CD4-positive, alpha-beta memory T cell (primary cell): Measurements from ENCODE around the gene PDCL3. TPM values are rescaled to one million over a fixed set of nuclear protein-coding genes. Genes with fewer than 3 reads are reported as not detected.

ENCODE experiments used
- CTCF ChIA-PET: fragments of 350-600 bp; sonication (Branson Sonifier 250); formaldehyde crosslinking; loops from one replicate; lab custom pipeline; 2021; ENCODE audit warnings: inconsistent platforms; ENCODE audit not compliant: partially characterized antibody; lab: Charles Lee
- POLR2A ChIA-PET: fragments of 350-600 bp; sonication (Branson Sonifier 250); formaldehyde crosslinking; loops from one replicate; lab custom pipeline; 2021; ENCODE audit not compliant: partially characterized antibody; lab: Charles Lee
- DNase-seq, 5 donors: peaks; one replicate each; pipeline versions ENCODE4 v3.0.0 to v3.0.0-alpha.2; 2020 to 2022; ENCODE audit warnings: mixed read lengths in 1 of 5
- H3K27ac ChIP-seq: one replicate; pipeline ENCODE4 v1.7.0; 2013; ENCODE audit warnings: low read depth, low read length
- H3K27me3 ChIP-seq: 2 replicates; pipeline ENCODE4 v1.7.0; 2013; ENCODE audit warnings: mild to moderate bottlenecking, low read length, moderate library complexity; ENCODE audit not compliant: insufficient read depth
- H3K36me3 ChIP-seq: 2 replicates; pipeline ENCODE4 v1.7.0; 2013; ENCODE audit warnings: mild to moderate bottlenecking, low read length, moderate library complexity; ENCODE audit not compliant: insufficient read depth
- H3K4me1 ChIP-seq: 2 replicates; pipeline ENCODE4 v1.7.0; 2013; ENCODE audit warnings: mild to moderate bottlenecking, low read length, moderate library complexity; ENCODE audit not compliant: insufficient read depth
- H3K4me3 ChIP-seq, 2 donors: one replicate each; pipeline ENCODE4 v1.7.0; 2013; ENCODE audit warnings: low read length in 2 of 2, mild to moderate bottlenecking in 1 of 2
- H3K9me3 ChIP-seq, 2 donors: one replicate each; pipeline ENCODE4 v1.7.0; 2013; ENCODE audit warnings: low read length in 2 of 2, control low read depth in 1 of 2; ENCODE audit not compliant: control insufficient read depth in 1 of 2
- H3K27ac Mint-ChIP-seq, 7 donors: one replicate each; pipeline ENCODE4 v1.8.0; 2020 to 2021; ENCODE audit warnings: mixed read lengths in 7 of 7, mild to moderate bottlenecking in 6 of 7, inconsistent platforms in 3 of 7, moderate library complexity in 3 of 7
- H3K27me3 Mint-ChIP-seq, 2 donors: one replicate each; pipeline ENCODE4 v1.8.0; 2020 to 2021; ENCODE audit warnings: mixed read lengths in 2 of 2
- H3K36me3 Mint-ChIP-seq, 2 donors: one replicate each; pipeline ENCODE4 v1.8.0; 2020 to 2021; ENCODE audit warnings: mixed read lengths in 2 of 2, inconsistent platforms in 1 of 2, mild to moderate bottlenecking in 1 of 2
- H3K4me1 Mint-ChIP-seq, 4 donors: one replicate each; pipeline ENCODE4 v1.8.0; 2020 to 2021; ENCODE audit warnings: mixed read lengths in 4 of 4, mild to moderate bottlenecking in 1 of 4
- H3K4me3 Mint-ChIP-seq, 8 donors: one replicate each; pipeline ENCODE4 v1.8.0; 2020 to 2021; ENCODE audit warnings: mixed read lengths in 8 of 8, mild to moderate bottlenecking in 7 of 8, moderate library complexity in 6 of 8, inconsistent platforms in 3 of 8
- H3K9me3 Mint-ChIP-seq, 8 donors: one replicate each; pipeline ENCODE4 v1.8.0; 2020 to 2021; ENCODE audit warnings: mixed read lengths in 8 of 8, mild to moderate bottlenecking in 5 of 8, inconsistent platforms in 3 of 8, moderate library complexity in 1 of 8
- intact Hi-C: fragments of 100-400 bp; cut with micrococcal nuclease; formaldehyde crosslinking; loops from one replicate; pipeline ENCODE4 v1.15.1; 2023
- polyA plus RNA-seq, 2 donors: library from polyadenylated mRNA; unstranded; fragments of 300-500 nt; fragmentation: Illumina TruSeq; gene quantifications; one replicate each; pipeline ENCODE4 v1.2.3, GENCODE V29; 2021
- total RNA-seq, 2 experiments: library from RNA; stranded (reverse); gene quantifications; one replicate each; pipeline ENCODE4 v1.2.3, GENCODE V29; 2021

The PDCL3 gene
- total and polyA plus RNA-seq, 4 experiments from 2014 or later = 16.6 to 73.6 (median 37.3) TPM

DNA sequence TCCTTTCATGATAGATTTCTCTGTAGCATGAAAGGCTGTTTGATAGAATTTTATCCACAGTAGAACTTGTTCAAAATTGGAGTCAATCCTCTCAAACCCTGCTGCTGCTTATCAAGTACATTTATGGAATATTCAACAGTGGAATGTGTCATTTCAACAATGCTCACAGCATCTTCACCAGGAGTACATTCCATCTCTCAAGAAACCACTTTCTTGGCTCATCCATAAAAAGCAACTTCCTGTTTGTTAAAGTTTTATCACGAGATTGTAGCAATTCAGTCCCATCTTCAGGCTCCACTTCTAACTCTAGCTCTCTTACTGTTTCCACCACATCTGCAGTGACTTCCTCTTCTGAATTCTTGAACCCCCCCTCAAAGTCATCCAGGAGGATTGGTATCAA lies 29.4 kb downstream of the PDCL3 start:
- Histone ChIP-seq H3K27ac (no peak overlapping the region), H3K4me1 (peaks cover 19% of the 10 kb centered on the region), H3K27me3 (no peaks in the 10 kb centered on the region), H3K36me3 (no peaks in the 10 kb centered on the region), H3K9me3 (no peaks in the 10 kb centered on the region), H3K4me3 (no peak overlapping the region)
- no peaks in the 10 kb centered on the region for H3K36me3 Mint-ChIP-seq
- peak overlapping the region in 2 of 7 donors; percentile 8 to 74 for H3K27ac Mint-ChIP-seq
- DNase-seq = no peak
- H3K9me3 Mint-ChIP-seq = no peaks in the 10 kb centered on the region
- CTCF ChIA-PET = interaction anchor here (0.8 to 7.7 kb wide), 4 partner anchors 11 to 29 kb away, joined by 3 to 60 read pairs (median 18); partner anchors contain the start of gene PDCL3
- H3K4me3 Mint-ChIP-seq = no peak overlapping the region
- intact Hi-C loops = loop anchor here (10.0 kb wide), 1 partner anchor 327 kb away; no protein-coding TSS in a partner anchor
- peaks cover 17 to 28% (median 20%) of the 10 kb centered on the region in 4 donors for H3K4me1 Mint-ChIP-seq
- POLR2A ChIA-PET = interaction anchor here (0.8 kb wide), 1 partner anchor 12 kb away, joined by 3 read pairs; no protein-coding TSS in a partner anchor
- no peaks in the 10 kb centered on the region for H3K27me3 Mint-ChIP-seq

GRCh38 chr2:100596465-100596864 lies 33.7 kb downstream of the PDCL3 start:
- Histone ChIP-seq H3K4me3 (no peak overlapping the region), H3K27ac (no peak overlapping the region), H3K4me1 (peaks cover 8% of the 10 kb centered on the region), H3K27me3 (no peaks in the 10 kb centered on the region), H3K36me3 (no peaks in the 10 kb centered on the region), H3K9me3 (no peaks in the 10 kb centered on the region)
- peaks cover 13 to 16% (median 14%) of the 10 kb centered on the region in 4 donors for H3K4me1 Mint-ChIP-seq
- intact Hi-C loops = loop anchor here (10.0 kb wide), 1 partner anchor 332 kb away; no protein-coding TSS in a partner anchor
- no peaks in the 10 kb centered on the region for H3K36me3 Mint-ChIP-seq
- H3K4me3 Mint-ChIP-seq = no peak overlapping the region
- ChIA-PET POLR2A (no interaction called here), CTCF (interaction anchor here (0.8 to 7.7 kb wide), 3 partner anchors 11 to 389 kb away, joined by 3 to 60 read pairs (median 34); no protein-coding TSS in a partner anchor)
- H3K27me3 Mint-ChIP-seq = no peaks in the 10 kb centered on the region
- DNase-seq = no peak
- no peak overlapping the region for H3K27ac Mint-ChIP-seq
- H3K9me3 Mint-ChIP-seq = no peaks in the 10 kb centered on the region

- Histone ChIP-seq H3K27ac (no peak overlapping the region), H3K27me3 (no peaks in the 10 kb centered on the region), H3K9me3 (no peaks in the 10 kb centered on the region), H3K4me3 (no peak overlapping the region), H3K36me3 (no peaks in the 10 kb centered on the region), H3K4me1 (peaks cover 3% of the 10 kb centered on the region)
- Mint-ChIP-seq H3K9me3 (no peaks in the 10 kb centered on the region), H3K36me3 (no peaks in the 10 kb centered on the region), H3K4me3 (no peak overlapping the region), H3K27me3 (no peaks in the 10 kb centered on the region), H3K27ac (peak overlapping the region in 1 of 7 donors; percentile 42), H3K4me1 (peaks cover 6 to 13% (median 9%) of the 10 kb centered on the region in 4 donors)
- DNase-seq = no peak
- POLR2A ChIA-PET = no interaction called here
- CTCF ChIA-PET = interaction anchor here (1.4 to 7.7 kb wide), 3 partner anchors 8 to 11 kb away, joined by 4 to 60 read pairs (median 5); no protein-coding TSS in a partner anchor
- intact Hi-C loops = loop anchor here (10.0 kb wide), 1 partner anchor 335 kb away; no protein-coding TSS in a partner anchor
These were observed 36.8 kb downstream of the PDCL3 start for GRCh38 chr2:100599566-100599965.

GRCh38 chr2:100601661-100602060 lies 38.9 kb downstream of the PDCL3 start:
- H3K27ac Mint-ChIP-seq = no peak overlapping the region
- H3K27ac ChIP-seq = no peak overlapping the region
- no peaks in the 10 kb centered on the region for H3K4me1 ChIP-seq
- no peaks in the 10 kb centered on the region for H3K36me3 ChIP-seq
- peak overlapping the region in 2 of 8 donors; percentile 1 to 19 for H3K4me3 Mint-ChIP-seq
- H3K9me3 Mint-ChIP-seq = no peaks in the 10 kb centered on the region
- intact Hi-C loops = loop anchor here (10.0 kb wide), 1 partner anchor 603 kb away; no protein-coding TSS in a partner anchor
- no peaks in the 10 kb centered on the region for H3K9me3 ChIP-seq
- CTCF ChIA-PET = interaction anchor here (1.1 kb wide), 2 partner anchors 8 to 45 kb away, joined by 4 to 6 read pairs; no protein-coding TSS in a partner anchor
- DNase-seq = no peak
- no peaks in the 10 kb centered on the region for H3K27me3 ChIP-seq
- no peaks in the 10 kb centered on the region for H3K27me3 Mint-ChIP-seq
- no peaks in the 10 kb centered on the region for H3K36me3 Mint-ChIP-seq
- POLR2A ChIA-PET = no interaction called here
- no peak overlapping the region for H3K4me3 ChIP-seq
- H3K4me1 Mint-ChIP-seq = peaks cover 0 to 6% (median 3%) of the 10 kb centered on the region in 4 donors

DNA sequence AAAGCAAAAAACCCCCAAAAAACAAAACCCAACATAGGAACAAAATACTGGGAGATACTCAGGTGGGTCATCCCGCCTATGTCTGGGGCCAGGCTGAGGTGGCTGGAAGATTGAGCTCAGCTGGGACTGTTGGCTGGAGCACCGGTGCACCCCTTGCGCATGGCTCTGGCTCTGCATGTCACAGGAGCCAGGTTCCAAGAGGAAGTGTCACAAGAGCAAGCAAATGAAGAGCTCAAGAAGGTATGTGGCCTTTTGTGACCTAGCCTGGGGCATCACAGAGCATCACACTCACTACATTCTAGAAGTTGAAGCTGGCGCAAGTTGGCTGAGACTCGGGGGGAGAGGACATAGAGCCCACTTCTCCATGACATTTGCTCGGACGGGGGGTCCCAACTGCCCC lies 40.6 kb downstream of the PDCL3 start:
- Mint-ChIP-seq H3K27me3 (no peaks in the 10 kb centered on the region), H3K27ac (no peak overlapping the region), H3K36me3 (no peaks in the 10 kb centered on the region), H3K9me3 (no peaks in the 10 kb centered on the region), H3K4me3 (no peak overlapping the region), H3K4me1 (peaks cover 2 to 11% (median 7%) of the 10 kb centered on the region in 4 donors)
- Histone ChIP-seq H3K27ac (no peak overlapping the region), H3K36me3 (no peaks in the 10 kb centered on the region), H3K4me1 (no peaks in the 10 kb centered on the region), H3K27me3 (no peaks in the 10 kb centered on the region), H3K9me3 (no peaks in the 10 kb centered on the region), H3K4me3 (no peak overlapping the region)
- intact Hi-C loops = loop anchor here (10.0 kb wide), 1 partner anchor 601 kb away; no protein-coding TSS in a partner anchor
- POLR2A ChIA-PET = no interaction called here
- CTCF ChIA-PET = interaction anchor here (0.7 to 5.3 kb wide), 5 partner anchors 10 to 602 kb away, joined by 3 to 69 read pairs (median 5); no protein-coding TSS in a partner anchor
- no peak for DNase-seq

GRCh38 chr2:100603948-100604633 lies 41.3 kb downstream of the PDCL3 start:
- intact Hi-C loops = loop anchor here (10.0 kb wide), 1 partner anchor 601 kb away; no protein-coding TSS in a partner anchor
- no peaks in the 10 kb centered on the region for H3K4me1 ChIP-seq
- Mint-ChIP-seq H3K9me3 (no peaks in the 10 kb centered on the region), H3K4me1 (peaks cover 2 to 11% (median 7%) of the 10 kb centered on the region in 4 donors), H3K27ac (peak overlapping the region in 2 of 7 donors; percentile 12 to 27), H3K27me3 (no peaks in the 10 kb centered on the region), H3K4me3 (no peak overlapping the region), H3K36me3 (no peaks in the 10 kb centered on the region)
- H3K36me3 ChIP-seq = no peaks in the 10 kb centered on the region
- POLR2A ChIA-PET = no interaction called here
- no peak overlapping the region for H3K4me3 ChIP-seq
- H3K27ac ChIP-seq = no peak overlapping the region
- no peak for DNase-seq
- CTCF ChIA-PET = interaction anchor here (0.9 to 8.1 kb wide), 6 partner anchors 12 to 601 kb away, joined by 3 to 78 read pairs (median 8); no protein-coding TSS in a partner anchor
- H3K27me3 ChIP-seq = no peaks in the 10 kb centered on the region
- H3K9me3 ChIP-seq = no peaks in the 10 kb centered on the region

DNA sequence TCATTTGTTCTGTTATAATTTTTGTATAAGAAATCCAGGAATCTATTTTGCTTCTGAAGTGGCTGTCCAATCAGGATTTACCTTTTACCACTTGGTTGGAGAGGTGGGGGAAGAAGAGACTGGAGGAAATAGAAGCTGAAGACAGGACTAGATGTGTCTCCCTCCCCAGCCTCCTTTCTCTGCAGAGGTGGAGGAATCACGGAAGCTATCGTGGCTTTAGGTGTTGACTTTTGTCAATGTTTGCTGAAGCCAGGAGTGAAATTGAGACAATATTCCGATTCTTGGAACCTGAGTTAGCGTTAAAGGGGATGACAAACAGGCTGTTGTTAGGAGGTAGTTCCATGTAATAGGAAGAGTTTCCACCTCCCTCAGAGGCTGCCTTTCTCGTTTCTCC lies 43.5 kb downstream of the PDCL3 start:
- H3K4me1 ChIP-seq = no peaks in the 10 kb centered on the region
- H3K27ac Mint-ChIP-seq = no peak overlapping the region
- no peaks in the 10 kb centered on the region for H3K9me3 Mint-ChIP-seq
- CTCF ChIA-PET = interaction anchor here (0.9 to 8.1 kb wide), 17 partner anchors 11 to 547 kb away, joined by 3 to 78 read pairs (median 4); partner anchors contain the start of gene PDCL3
- POLR2A ChIA-PET = no interaction called here
- no peaks in the 10 kb centered on the region for H3K36me3 ChIP-seq
- H3K9me3 ChIP-seq = no peaks in the 10 kb centered on the region
- no peaks in the 10 kb centered on the region for H3K27me3 ChIP-seq
- no peak overlapping the region for H3K4me3 ChIP-seq
- H3K36me3 Mint-ChIP-seq = no peaks in the 10 kb centered on the region
- H3K4me3 Mint-ChIP-seq = no peak overlapping the region
- H3K27ac ChIP-seq = no peak overlapping the region
- H3K27me3 Mint-ChIP-seq = no peaks in the 10 kb centered on the region
- peaks cover 2 to 11% (median 7%) of the 10 kb centered on the region in 4 donors for H3K4me1 Mint-ChIP-seq
- DNase-seq = no peak
- intact Hi-C loops = loop anchor here (10.0 kb wide), 1 partner anchor 598 kb away; no protein-coding TSS in a partner anchor
